ENCODE results near the gene TTPAL. TPM values are rescaled to one million over a fixed set of nuclear protein-coding genes. Genes with fewer than 3 reads are reported as not detected.

TTPAL gene
- total RNA-seq, 1 experiment from 2014 or later = 21.1 TPM

DNA sequence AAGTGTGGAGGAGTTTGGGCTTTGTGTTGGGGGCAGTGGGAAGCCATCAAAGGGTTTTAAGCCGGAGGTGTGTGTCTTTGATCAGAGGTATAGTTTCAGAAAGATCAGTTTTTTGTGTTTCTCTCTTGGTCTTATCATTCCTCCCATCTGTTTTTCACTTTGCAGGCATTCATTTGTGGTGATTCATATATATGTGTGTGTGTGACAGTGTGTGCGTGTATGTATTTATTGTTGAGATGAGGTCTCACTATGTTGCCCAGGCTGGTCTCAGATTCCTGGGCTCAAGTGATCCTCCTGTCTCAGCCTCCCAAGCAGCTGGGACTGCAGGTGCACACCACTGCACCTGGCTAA, 57.3 kb downstream of the TTPAL start:
- H3K9ac ChIP-seq (ENCODE audit: extremely low read depth, insufficient read length, low read length) = peak overlapping the region; percentile 51

More for the DNA sequence above, 57.3 kb downstream of the TTPAL start:
- no peak overlapping the region for H3K27ac ChIP-seq (ENCODE audit: insufficient read length, low read depth, low read length)
- WGBS (ENCODE audit: extremely low coverage, insufficient read length, low lambda C conversion rate) = no CpG with 5 or more reads among the region's 2 CpGs
- Mint-ChIP-seq H3K27me3 (ENCODE audit: low read depth) (no peaks in the 10 kb centered on the region), H3K4me3 (no peak overlapping the region), H3K4me1 (peaks cover 2 to 3% of the 10 kb centered on the region in 2 experiments; a peak in 3 of 4 replicates), H3K9me3 (no peaks in the 10 kb centered on the region), H3K27ac (no peak overlapping the region), H3K36me3 (ENCODE audit: insufficient read depth in 1 of 3, low read depth in 3 of 3) (no peaks in the 10 kb centered on the region)
- H3K79me1 ChIP-seq (ENCODE audit: insufficient read depth, low read depth, low read length, poor library complexity, severe bottlenecking) = peaks cover 3% of the 10 kb centered on the region
- H4K91ac ChIP-seq (ENCODE audit: insufficient read length, low read depth, low read length) = no peak overlapping the region
- no peak overlapping the region for H3K56ac ChIP-seq (ENCODE audit: insufficient read length, low read depth, low read length)
- H2BK5ac ChIP-seq (ENCODE audit: insufficient read length, low read length) = no peak overlapping the region
- no peak overlapping the region for H3K23ac ChIP-seq (ENCODE audit: insufficient read length, low read depth, low read length)
- H3K79me2 ChIP-seq (ENCODE audit: insufficient read depth, low read length) = no peaks in the 10 kb centered on the region
- no peaks in the 10 kb centered on the region for H3K27me3 ChIP-seq (ENCODE audit: insufficient read depth, low read length)
- H4K5ac ChIP-seq (ENCODE audit: insufficient read length, low read depth, low read length) = no peak overlapping the region
- H3K23me2 ChIP-seq (ENCODE audit: insufficient read length, low read depth, low read length, poor library complexity, severe bottlenecking) = peaks cover 14% of the 10 kb centered on the region
- H3K4me2 ChIP-seq (ENCODE audit: insufficient read depth, insufficient read length, low read length) = peak overlapping the region; percentile 67
- no peak overlapping the region for H2BK15ac ChIP-seq (ENCODE audit: low read depth, low read length)
- H2AK5ac ChIP-seq (ENCODE audit: insufficient read length, low read length) = no peak overlapping the region
- no peak overlapping the region for H3T11ph ChIP-seq (ENCODE audit: low read length)
- no peak overlapping the region for H4K8ac ChIP-seq (replicated peaks; ENCODE audit: insufficient read length, low read depth, low read length)
- H3K4me1 ChIP-seq (ENCODE audit: insufficient read depth, low read length) = no peaks in the 10 kb centered on the region
- no peak overlapping the region for H3K18ac ChIP-seq (ENCODE audit: insufficient read length, low read depth, low read length)
- no peak overlapping the region for H3K4ac ChIP-seq (ENCODE audit: low read depth, low read length)
- no peak overlapping the region for H2AFZ ChIP-seq (ENCODE audit: low read length)
- H2BK120ac ChIP-seq (ENCODE audit: low read depth, low read length, poor library complexity, severe bottlenecking) = no peak overlapping the region
- no peak overlapping the region for H2BK12ac ChIP-seq (ENCODE audit: insufficient read length, low read depth, low read length)
- no peak for TF ChIP-seq CTCF (conservative IDR thresholded peaks at IDR 0.05)
- H3K14ac ChIP-seq (ENCODE audit: insufficient read depth, low read length) = no peak overlapping the region
- no peaks in the 10 kb centered on the region for H4K20me1 ChIP-seq (ENCODE audit: control insufficient read depth, insufficient read depth, insufficient read length)
- H3K9me3 ChIP-seq (ENCODE audit: control insufficient read depth, low read depth, low read length) = no peaks in the 10 kb centered on the region
- DNase-seq = no peak
- H2BK20ac ChIP-seq (ENCODE audit: low read depth, low read length, poor library complexity, severe bottlenecking) = no peak overlapping the region

Measured in H9 (cell line).